ENCODE results near the gene KRT1. TPM values are rescaled to one million over a fixed set of nuclear protein-coding genes. Genes with fewer than 3 reads are reported as not detected.

The KRT1 gene
- total and polyA plus RNA-seq, 7 donors = not detected

- intact Hi-C loops (cut with DNase I) = no loop called here
- H3K4me1 ChIP-seq = no peaks in the 10 kb centered on the region
- TF ChIP-seq, protein P1, sequence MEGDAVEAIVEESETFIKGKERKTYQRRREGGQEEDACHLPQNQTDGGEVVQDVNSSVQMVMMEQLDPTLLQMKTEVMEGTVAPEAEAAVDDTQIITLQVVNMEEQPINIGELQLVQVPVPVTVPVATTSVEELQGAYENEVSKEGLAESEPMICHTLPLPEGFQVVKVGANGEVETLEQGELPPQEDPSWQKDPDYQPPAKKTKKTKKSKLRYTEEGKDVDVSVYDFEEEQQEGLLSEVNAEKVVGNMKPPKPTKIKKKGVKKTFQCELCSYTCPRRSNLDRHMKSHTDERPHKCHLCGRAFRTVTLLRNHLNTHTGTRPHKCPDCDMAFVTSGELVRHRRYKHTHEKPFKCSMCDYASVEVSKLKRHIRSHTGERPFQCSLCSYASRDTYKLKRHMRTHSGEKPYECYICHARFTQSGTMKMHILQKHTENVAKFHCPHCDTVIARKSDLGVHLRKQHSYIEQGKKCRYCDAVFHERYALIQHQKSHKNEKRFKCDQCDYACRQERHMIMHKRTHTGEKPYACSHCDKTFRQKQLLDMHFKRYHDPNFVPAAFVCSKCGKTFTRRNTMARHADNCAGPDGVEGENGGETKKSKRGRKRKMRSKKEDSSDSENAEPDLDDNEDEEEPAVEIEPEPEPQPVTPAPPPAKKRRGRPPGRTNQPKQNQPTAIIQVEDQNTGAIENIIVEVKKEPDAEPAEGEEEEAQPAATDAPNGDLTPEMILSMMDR (IDR thresholded peaks at IDR 0.05) = no peak
- TF ChIP-seq POLR2AphosphoS5 (IDR thresholded peaks at IDR 0.05) (no peak), POLR2A (IDR thresholded peaks at IDR 0.05) (no peak), EP300 (IDR thresholded peaks at IDR 0.05) (no peak)
- H3K9me3 ChIP-seq = no peaks in the 10 kb centered on the region
- peaks cover 0 to 12% (median 0%) of the 10 kb centered on the region in 3 donors for H3K27me3 ChIP-seq
- H3K27ac ChIP-seq = no peak overlapping the region
- 69 to 72% methylated on average over 12 of the region's 12 CpGs for WGBS, 2 donors
- DNase-seq = no peak
- H3K36me3 ChIP-seq = no peaks in the 10 kb centered on the region
- no peak overlapping the region for H3K4me3 ChIP-seq
Measured at GRCh38 chr12:52681526-52682380, 1.5 kb upstream of the KRT1 start.

- H3K27ac ChIP-seq = no peak overlapping the region
- TF ChIP-seq POLR2AphosphoS5 (IDR thresholded peaks at IDR 0.05) (no peak), EP300 (IDR thresholded peaks at IDR 0.05) (no peak), POLR2A (IDR thresholded peaks at IDR 0.05) (no peak)
- TF ChIP-seq, protein P1 (IDR thresholded peaks at IDR 0.05) = no peak
- H3K4me1 ChIP-seq = no peaks in the 10 kb centered on the region
- WGBS, 2 donors = 90% methylated on average over 5 of the region's 5 CpGs
- H3K4me3 ChIP-seq = no peak overlapping the region
- no peak for DNase-seq
- intact Hi-C loops (cut with DNase I) = no loop called here
- no peaks in the 10 kb centered on the region for H3K27me3 ChIP-seq
- no peaks in the 10 kb centered on the region for H3K36me3 ChIP-seq
- no peaks in the 10 kb centered on the region for H3K9me3 ChIP-seq
Measured at GRCh38 chr12:52679875-52680274, 332 bp downstream of the KRT1 start.

- Histone ChIP-seq H3K4me3 (no peak overlapping the region), H3K4me1 (peaks cover 0 to 9% (median 5%) of the 10 kb centered on the region in 4 donors), H3K27ac (no peak overlapping the region), H3K27me3 (no peaks in the 10 kb centered on the region), H3K36me3 (no peaks in the 10 kb centered on the region), H3K9me3 (no peaks in the 10 kb centered on the region)
- no peak for DNase-seq
- intact Hi-C loops (cut with DNase I) = no loop called here
- TF ChIP-seq, protein P1 (IDR thresholded peaks at IDR 0.05) = no peak
- TF ChIP-seq POLR2AphosphoS5 (IDR thresholded peaks at IDR 0.05) = no peak
- no peak for TF ChIP-seq POLR2A (IDR thresholded peaks at IDR 0.05)
- TF ChIP-seq EP300 (IDR thresholded peaks at IDR 0.05) = no peak
- 85 to 89% methylated on average over 1 of the region's 1 CpG for WGBS, 2 donors
Measured at GRCh38 chr12:52677671-52678070, 2.5 kb downstream of the KRT1 start.

DNA sequence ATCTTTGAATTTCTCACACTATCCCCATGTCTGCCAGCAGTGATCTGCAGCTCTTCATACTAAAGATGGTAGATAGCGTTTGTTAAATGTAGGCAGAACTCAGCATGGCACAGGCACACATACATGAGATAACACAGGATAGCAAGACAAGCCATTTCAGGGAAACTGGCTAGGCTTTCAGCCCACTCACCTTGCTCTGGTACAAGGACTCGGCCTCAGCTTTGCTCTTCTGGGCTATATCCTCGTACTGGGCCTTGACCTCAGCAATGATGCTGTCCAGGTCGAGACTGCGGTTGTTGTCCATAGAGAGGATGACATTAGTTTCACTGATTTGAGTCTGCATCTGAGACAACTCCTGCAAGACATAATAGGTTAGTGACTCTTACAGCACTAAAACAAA is 3.1 kb downstream of the KRT1 start:
- intact Hi-C loops (cut with DNase I) = no loop called here
- Histone ChIP-seq H3K36me3 (no peaks in the 10 kb centered on the region), H3K4me3 (no peak overlapping the region), H3K27ac (no peak overlapping the region), H3K4me1 (peaks cover 0 to 9% (median 5%) of the 10 kb centered on the region in 4 donors), H3K27me3 (no peaks in the 10 kb centered on the region), H3K9me3 (no peaks in the 10 kb centered on the region)
- WGBS, 2 donors = 86 to 90% methylated on average over 5 of the region's 5 CpGs
- DNase-seq = no peak
- TF ChIP-seq EP300 (IDR thresholded peaks at IDR 0.05) = no peak
- TF ChIP-seq POLR2AphosphoS5 (IDR thresholded peaks at IDR 0.05) = no peak
- no peak for TF ChIP-seq POLR2A (IDR thresholded peaks at IDR 0.05)
- TF ChIP-seq, protein P1 (IDR thresholded peaks at IDR 0.05) = no peak
